Effector CD8-positive, alpha-beta T cell (primary cell): ENCODE measurements around the gene GAS7.

Experiments
- DNase-seq: peaks from one replicate; lab custom pipeline; 2025; lab: John Stamatoyannopoulos, UW

GAS7 gene

GRCh38 chr17:9916108-9916507, 282.3 kb downstream of the GAS7 start:
- no peak for DNase-seq

- no peak for DNase-seq
Observed at GRCh38 chr17:9913476-9913875, 284.9 kb downstream of the GAS7 start.

DNA sequence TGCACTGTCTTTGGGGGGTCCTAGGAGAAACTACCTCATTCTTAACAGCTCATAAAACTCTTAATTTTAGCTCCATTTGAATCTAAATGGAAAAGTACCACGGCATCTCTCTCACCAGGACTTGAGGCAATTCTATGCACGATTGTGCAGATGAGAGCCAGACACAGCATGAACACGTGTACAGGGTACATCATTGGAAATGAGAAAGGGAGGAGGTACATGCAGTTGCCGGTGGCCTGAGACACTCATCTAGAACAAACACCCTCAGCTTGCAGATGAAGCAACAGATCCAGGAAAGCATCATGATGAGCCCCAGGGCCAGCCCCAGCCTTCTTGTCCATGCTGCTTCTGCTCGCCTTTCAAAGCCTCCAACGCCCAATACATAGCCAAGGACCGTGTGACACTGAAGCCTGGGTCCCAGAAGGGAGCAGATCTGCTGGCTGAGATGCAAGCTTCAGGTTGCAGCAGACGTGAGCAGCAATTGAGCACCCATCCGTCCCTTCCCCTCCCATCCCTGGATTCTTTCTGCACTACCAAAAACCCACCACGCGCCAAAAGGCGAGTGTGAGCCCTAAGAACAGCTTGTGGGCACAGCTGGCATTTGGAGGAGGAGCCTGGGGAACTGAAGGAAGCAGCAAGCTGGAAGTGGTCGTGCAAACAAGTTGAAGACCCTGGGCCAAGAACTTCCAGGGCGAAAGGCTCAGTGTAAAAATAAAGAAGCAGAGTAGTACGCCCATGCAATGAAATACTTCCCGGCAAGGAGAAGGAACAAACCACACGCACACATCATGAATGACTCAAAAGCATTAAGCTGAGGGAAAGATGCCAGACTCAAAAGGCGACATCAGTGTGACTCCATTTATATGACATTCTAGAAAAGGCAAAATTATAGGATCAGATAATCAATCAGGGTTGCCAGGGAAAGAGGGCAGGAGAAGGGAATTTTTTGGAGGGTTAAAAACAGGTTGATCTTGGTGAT, 286.0 kb downstream of the GAS7 start:
- no peak for DNase-seq

- DNase-seq = no peak
Observed at GRCh38 chr17:9911089-9911488, 287.3 kb downstream of the GAS7 start.

GRCh38 chr17:9908649-9909042, 289.8 kb downstream of the GAS7 start:
- DNase-seq = no peak

DNA sequence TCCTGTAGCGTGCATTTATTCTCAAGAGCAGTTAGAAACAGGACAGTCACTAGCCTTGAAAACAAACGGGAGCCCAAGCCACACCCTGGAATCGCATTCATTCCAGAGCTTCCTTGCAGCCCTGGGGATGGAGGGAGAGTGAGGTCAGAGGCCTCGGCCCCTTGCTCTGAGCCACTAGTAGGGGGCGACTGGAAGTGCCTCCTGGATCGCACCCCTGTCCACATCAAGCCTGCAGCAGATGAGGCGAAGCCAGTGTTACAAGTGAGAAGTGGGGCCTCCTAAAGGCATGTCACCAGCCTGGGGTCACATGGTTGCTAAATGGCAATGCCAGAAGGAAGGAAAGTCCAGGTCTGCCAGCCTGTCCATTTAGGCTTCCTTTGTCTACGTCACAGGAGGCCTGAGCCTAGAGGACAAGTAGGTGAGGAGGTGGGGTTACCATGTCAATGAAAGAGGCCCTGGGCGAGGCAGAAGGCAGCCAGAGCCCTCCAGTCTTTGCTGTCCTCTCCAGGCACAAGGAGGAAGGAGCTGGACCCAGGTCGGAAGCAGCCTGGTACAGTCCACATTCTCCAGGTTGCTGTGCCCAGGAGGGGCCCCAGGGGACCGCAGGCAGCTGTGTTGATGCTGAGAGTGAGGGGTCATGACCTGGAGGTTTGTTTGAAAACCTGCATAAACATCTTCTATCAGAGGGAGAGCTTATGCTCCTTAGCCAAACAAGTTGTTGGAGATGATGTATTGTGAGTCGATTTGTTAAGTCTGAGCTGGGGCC, 290.3 kb downstream of the GAS7 start:
- no peak for DNase-seq

GRCh38 chr17:9907131-9907530, 291.3 kb downstream of the GAS7 start:
- no peak for DNase-seq

DNA sequence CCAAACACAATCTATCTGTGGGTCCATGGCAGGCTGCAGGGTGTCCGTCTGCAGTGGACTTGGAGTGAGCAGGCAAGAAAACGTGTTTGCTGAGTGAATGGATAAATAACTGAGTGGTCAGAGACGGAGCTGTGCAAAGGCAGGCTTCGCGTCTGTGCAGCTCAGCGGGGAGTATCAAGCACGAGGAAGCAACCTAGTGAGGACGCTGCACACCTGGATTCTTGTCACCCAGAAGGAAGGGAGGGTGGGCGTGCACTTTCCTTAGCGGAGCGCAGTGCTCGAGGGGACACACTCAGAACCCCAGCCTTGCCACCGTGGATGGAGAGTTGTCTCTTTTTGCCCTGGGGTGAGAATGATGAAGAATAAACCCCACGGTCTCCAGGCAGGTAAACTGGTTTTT, 291.8 kb downstream of the GAS7 start:
- no peak for DNase-seq

GRCh38 chr17:9905902-9906301, 292.5 kb downstream of the GAS7 start:
- no peak for DNase-seq

DNA sequence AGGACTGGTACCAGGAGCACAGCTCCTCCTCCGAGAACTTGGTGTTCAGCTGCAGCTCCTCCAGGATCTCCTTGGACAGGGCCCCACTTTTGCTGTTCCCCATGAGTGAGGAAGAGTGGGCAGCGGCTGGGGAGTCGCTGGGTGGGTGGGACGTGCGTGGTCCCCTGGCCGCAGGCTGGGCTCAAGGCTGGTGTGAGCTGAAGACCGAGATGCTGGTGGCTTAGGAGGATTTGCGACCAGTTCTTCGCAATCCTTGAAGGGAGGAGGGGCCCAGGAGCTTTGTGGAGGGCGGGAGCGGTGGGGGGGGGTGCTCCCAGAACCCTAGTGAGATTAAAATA, 293.4 kb downstream of the GAS7 start, which contains the start of gene RCVRN:
Gene RCVRN (minus strand): TSS at position 194 of the 338 bp plus-strand sequence. CDS start 91 bp downstream, at position 103.
- no peak for DNase-seq

GRCh38 chr17:9904277-9905077, 293.9 kb downstream of the GAS7 start:
- DNase-seq = no peak

GRCh38 chr17:9902120-9902519, 296.3 kb downstream of the GAS7 start:
- DNase-seq = no peak

DNA sequence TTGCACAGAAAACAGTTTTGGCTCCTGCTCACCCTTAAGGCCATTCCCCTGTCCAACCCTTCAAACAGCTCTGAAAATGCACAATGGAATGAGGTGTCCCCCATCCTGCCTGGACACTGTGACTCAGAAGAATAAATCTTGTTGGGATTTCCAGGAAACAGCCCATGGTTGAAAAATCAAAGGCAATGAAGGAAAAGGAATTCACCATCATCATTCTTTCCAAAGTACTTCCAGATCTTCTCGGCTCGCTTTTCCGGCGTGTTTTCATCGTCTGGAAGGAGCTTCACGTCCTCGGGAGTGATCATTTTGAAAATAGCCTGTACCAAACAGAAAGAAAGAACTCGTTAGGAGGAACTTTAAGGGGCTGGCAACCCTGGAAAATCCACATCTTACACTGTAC, 297.6 kb downstream of the GAS7 start:
- no peak for DNase-seq

DNA sequence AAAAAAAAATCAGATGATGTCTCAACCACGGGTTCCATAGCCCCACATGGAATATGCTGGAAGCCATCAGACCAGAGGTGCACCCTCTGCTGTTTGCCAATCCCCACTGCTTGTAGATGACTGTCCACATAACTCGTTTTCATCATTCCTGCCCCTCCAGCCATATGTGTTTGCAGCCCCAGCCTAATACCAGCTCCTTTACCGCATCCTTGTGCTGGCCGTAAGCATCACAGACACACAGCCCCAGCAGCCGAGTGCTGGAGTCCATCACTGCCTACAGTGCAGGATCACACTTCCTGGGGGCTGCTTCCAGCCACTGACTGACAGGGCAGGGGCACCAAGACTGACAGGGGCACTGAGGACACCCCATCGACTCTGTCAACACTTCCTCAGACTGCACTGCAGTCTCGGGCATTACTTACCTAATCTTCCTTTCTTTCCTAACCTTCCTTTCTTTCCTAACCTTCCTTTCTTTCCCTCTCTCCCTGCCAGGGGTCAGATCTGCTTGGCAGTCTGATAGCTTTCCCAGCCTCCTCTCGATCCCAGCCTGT, 298.3 kb downstream of the GAS7 start:
- no peak for DNase-seq

DNA sequence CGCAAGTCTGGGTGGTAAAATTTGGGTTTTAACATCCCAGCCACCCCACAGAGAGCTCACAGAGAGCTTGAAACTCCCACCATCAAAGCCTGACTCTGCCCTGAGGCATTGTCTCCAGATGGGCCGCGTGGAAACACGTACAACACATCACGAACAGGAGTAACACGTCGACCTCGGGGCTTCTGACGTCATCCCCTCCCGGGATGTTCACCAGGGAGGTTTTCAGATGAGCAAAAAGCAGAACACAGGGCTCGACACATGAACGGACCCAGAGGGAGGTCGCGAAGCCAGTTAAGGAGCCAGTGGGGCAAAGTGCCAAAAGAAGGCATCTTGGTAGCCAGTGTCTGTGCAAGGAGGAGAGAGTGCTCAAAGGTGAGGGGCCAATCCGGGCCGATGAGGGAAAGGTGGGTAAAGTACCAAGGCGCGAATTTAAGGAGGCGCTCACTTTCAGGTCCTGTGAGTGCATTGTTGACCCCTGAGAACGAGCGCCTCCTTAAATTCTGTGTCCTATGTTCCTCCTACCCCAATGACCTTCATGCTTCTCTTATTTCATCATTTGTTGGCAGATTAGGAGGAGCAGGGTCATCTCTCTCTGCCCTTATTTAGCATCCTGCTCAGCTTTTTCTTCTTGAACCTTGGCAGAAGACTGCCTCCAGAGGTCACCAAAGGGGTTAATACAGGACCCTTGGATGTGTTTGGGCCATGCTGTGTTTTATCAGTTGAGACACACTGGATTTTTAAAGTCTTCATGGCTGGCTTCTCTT, 298.9 kb downstream of the GAS7 start:
- no peak for DNase-seq

DNA sequence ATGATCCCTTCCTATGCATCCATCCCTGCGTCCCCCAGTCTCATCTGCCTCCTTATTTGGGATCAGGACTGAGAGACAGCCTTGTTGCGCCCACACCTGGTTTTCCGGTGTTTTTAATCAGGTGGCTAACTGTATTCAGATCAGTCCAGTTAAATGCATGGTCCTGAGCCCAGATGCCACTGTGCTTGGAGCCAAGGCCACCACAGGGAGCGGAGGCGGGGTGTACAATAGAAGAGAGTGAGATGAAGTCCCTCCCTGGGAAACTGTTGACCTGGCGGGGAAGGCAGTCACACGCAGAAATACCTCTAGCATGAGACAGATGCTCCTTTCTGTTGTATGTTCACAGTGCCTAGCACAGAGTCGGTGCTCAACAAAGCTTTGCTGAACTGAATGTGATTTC, 299.6 kb downstream of the GAS7 start:
- no peak for DNase-seq

- no peak for DNase-seq
Observed at GRCh38 chr17:9897372-9897968, 300.9 kb downstream of the GAS7 start.

DNA sequence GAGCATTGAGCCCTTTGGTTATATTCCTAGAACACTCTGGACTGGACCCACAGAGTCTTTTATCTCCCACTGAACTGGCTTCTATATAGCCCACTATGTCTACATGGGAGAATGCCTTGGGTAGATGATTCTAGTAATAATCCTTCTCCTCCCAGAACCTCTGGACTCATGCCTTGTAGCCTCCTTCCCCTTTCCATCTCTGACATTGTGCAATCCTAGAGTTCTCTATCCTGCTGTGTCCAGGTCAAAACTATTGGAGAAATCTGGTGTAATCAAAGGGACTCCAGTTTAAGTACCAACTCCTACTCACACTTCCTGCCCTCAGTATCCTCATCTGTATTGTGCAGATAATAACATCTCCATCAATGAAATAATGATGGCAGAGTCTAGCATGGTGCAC, 302.5 kb downstream of the GAS7 start:
- no peak for DNase-seq

- DNase-seq = no peak
Observed at GRCh38 chr17:9894231-9894630, 304.2 kb downstream of the GAS7 start.

DNA sequence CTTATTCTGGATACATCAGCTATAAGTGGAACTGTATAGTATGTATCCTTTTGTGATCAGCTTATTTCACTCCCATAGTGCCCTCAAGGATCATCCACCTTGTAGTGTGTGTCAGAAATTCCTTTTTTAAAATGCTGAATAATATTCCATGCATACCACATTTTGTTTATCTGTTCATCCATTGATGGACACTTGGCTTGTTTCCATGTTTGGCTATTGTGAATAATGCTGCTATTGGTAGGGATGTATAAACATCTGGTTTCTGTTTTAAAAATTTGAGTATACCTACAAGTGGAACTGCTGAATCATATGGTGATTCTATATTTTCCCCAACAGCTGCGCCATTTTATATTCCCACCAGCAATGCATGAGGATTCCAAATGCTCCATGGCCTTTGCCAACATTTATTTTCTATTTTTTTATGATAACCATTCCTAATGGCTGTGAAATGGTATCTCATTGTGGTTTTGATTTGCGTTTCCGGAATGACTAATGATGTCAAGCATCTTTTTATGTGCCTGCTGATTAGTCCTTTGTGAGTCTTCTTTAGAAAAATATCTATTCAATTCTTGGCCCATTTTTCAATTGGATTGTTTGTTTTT, 304.9 kb downstream of the GAS7 start:
- DNase-seq = no peak
